Lower leg skin (tissue), 4 donors: ENCODE measurements around the gene ZFAND3. TPM values are rescaled to one million over a fixed set of nuclear protein-coding genes. Genes with fewer than 3 reads are reported as not detected.
"Not testable (repeated sequence)": the region's sequence is repeated elsewhere in the genome, so short reads cannot be mapped to it uniquely, and the experiment has no call there.

Experiments
- DNase-seq, 2 donors: peaks; one replicate each; pipeline ENCODE4 v3.0.0-alpha.2; 2019; ENCODE audit warnings: low spot score in 2 of 2
- H3K4me3 ChIP-seq: fragments of 200-600 bp; sonication (generic); 2 replicates; pipeline ENCODE4 v1.5.1; 2017; ENCODE audit warnings: mild to moderate bottlenecking, low read depth; ENCODE audit not compliant: poor library complexity, severe bottlenecking
- CTCF ChIP-seq, 3 donors: fragments of 450-650 bp; IDR thresholded peaks; one replicate each; pipeline ENCODE4 v1.5.1; 2016; ENCODE audit warnings: antibody characterized with exemption in 3 of 3, mild to moderate bottlenecking in 3 of 3, moderate library complexity in 2 of 3
- POLR2A ChIP-seq, 2 donors: fragments of 450-650 bp; IDR thresholded peaks; one replicate each; pipeline ENCODE4 v1.6.1; 2016 to 2017; ENCODE audit warnings: antibody characterized with exemption in 2 of 2, mild to moderate bottlenecking in 1 of 2, moderate library complexity in 1 of 2
- WGBS, 2 donors: methylation state at CpG; one replicate each; pipeline ENCODE4 v1.1.5; 2018; 5-methylcytosine and 5-hydroxymethylcytosine counted together
- intact Hi-C: fragments of 100-400 bp; cut with DNase I; formaldehyde crosslinking; loops from one replicate; pipeline ENCODE4 v1.15.0; 2023; ENCODE audit warnings: low total_unique reads
- total RNA-seq, 4 donors: library from RNA; depleted of rRNA; stranded (reverse); fragments of >200 nt; gene quantifications; one replicate each; pipeline ENCODE4 v1.1.0, GENCODE V29; 2016

ZFAND3 gene
- total RNA-seq, 4 donors from 2014 or later = 26.3 to 40.8 (median 30.3) TPM

- WGBS, 2 donors = 82 to 84% methylated on average over 2 of the region's 2 CpGs
- TF ChIP-seq CTCF (IDR thresholded peaks at IDR 0.05) = no peak
- no peak for TF ChIP-seq POLR2A (IDR thresholded peaks at IDR 0.05)
- intact Hi-C loops = no loop called here
- no peak for DNase-seq
- H3K4me3 ChIP-seq = no peak overlapping the region
Observed at GRCh38 chr6:37952027-37952426, 132.5 kb downstream of the ZFAND3 start.

GRCh38 chr6:37954791-37955190 is 135.3 kb downstream of the ZFAND3 start:
- intact Hi-C loops = no loop called here
- no peak overlapping the region for H3K4me3 ChIP-seq
- TF ChIP-seq CTCF (IDR thresholded peaks at IDR 0.05) (no peak), POLR2A (IDR thresholded peaks at IDR 0.05) (no peak)
- no peak for DNase-seq

GRCh38 chr6:37956711-37957275 is 137.3 kb downstream of the ZFAND3 start:
- DNase-seq = no peak
- intact Hi-C loops = no loop called here
- 47 to 71% methylated on average over 5 of the region's 5 CpGs for WGBS, 2 donors
- H3K4me3 ChIP-seq = no peak overlapping the region
- TF ChIP-seq POLR2A (IDR thresholded peaks at IDR 0.05) (no peak), CTCF (IDR thresholded peaks at IDR 0.05) (no peak)

- intact Hi-C loops = no loop called here
- H3K4me3 ChIP-seq = no peak overlapping the region
- 56 to 60% methylated on average over 3 of the region's 3 CpGs for WGBS, 2 donors
- DNase-seq = no peak
- TF ChIP-seq CTCF (IDR thresholded peaks at IDR 0.05) = no peak
Observed at GRCh38 chr6:37959061-37959460, 139.5 kb downstream of the ZFAND3 start.

- TF ChIP-seq CTCF (IDR thresholded peaks at IDR 0.05) (no peak), POLR2A (IDR thresholded peaks at IDR 0.05) (no peak)
- no peak overlapping the region for H3K4me3 ChIP-seq
- no peak for DNase-seq
- intact Hi-C loops = no loop called here
- 97 to 99% methylated on average over 4 of the region's 4 CpGs for WGBS, 2 donors
Observed at GRCh38 chr6:37960139-37960935, 140.8 kb downstream of the ZFAND3 start.

GRCh38 chr6:37962481-37963080 is 143.1 kb downstream of the ZFAND3 start:
- DNase-seq, intact Hi-C loops, H3K4me3 ChIP-seq: not testable (repeated sequence)
- WGBS, 2 donors = 94 to 96% methylated on average over 17 of the region's 17 CpGs
